ENCODE data around the gene CCNY.

GRCh38 chr10:35399414-35400009, 63.2 kb downstream of the CCNY start:
- no peak for TF ChIP-seq CTCF (CRISPR knock-in tag; IDR thresholded peaks at IDR 0.05)
- no peak for TF ChIP-seq ZNF580 (CRISPR knock-in tag; IDR thresholded peaks at IDR 0.05; ENCODE audit: borderline replicate concordance, low read depth)
- TF ChIP-seq POLR2AphosphoS5 (IDR thresholded peaks at IDR 0.05; ENCODE audit: low read depth, low read length) = no peak
- no peak for TF ChIP-seq TAF1 (CRISPR knock-in tag; IDR thresholded peaks at IDR 0.05)
- no peak for TF ChIP-seq BRCA1 (CRISPR knock-in tag; IDR thresholded peaks at IDR 0.05)

All from HepG2 (cell line).